HG03135 (cell line): ENCODE data around the gene IQSEC1.

ENCODE experiments used
- ATAC-seq: cut with Tn5 transposase; IDR thresholded peaks from one replicate; pipeline ENCODE4 v1.9.1; 2021; ENCODE audit warnings: mild to moderate bottlenecking, moderate library complexity; ENCODE audit not compliant: unreplicated experiment

IQSEC1 gene

DNA sequence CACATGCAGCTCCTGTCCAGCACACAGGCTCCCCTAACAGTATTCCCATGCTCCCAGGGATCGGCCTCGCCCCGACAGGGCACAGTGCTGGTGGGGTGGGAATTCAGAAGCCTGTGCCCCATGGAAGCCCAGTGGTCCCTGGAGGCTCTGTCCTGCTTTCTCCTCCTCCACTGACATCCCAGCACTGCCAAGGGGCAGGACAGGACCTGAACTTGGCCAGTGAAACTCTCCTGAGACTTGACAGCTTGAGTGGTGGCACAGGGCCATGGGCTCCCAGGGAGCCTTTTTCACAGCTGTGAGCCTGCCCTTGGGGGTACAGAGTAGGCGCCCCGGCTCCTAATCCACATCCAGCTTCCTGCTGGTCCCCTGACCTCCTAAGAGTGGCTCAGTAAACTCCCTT lies 38.4 kb downstream of the IQSEC1 start:
- ATAC-seq = no peak

GRCh38 chr3:13034109-13034800 lies 39.0 kb downstream of the IQSEC1 start:
- ATAC-seq = no peak

DNA sequence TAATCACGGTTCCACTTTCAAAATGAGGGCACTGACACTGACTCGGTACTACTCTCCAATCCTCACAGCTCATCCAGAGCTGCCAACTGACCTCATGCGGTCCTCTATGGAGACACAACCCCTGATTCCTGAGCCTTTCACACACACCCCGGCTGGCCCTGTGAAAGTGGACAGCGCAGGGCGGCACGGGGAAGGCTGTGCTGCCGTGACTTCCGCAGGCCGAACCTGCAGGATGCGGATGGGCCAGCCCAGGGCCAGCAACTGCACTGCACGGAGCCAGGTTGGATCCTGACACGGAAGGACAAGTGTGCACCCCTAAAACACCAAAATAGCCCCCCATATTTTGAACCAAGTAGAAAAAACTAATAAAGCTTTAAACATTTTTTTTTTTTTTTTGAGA lies 41.0 kb downstream of the IQSEC1 start:
- ATAC-seq = no peak

- no peak for ATAC-seq
Measured at GRCh38 chr3:13031621-13032020, 41.6 kb downstream of the IQSEC1 start.

DNA sequence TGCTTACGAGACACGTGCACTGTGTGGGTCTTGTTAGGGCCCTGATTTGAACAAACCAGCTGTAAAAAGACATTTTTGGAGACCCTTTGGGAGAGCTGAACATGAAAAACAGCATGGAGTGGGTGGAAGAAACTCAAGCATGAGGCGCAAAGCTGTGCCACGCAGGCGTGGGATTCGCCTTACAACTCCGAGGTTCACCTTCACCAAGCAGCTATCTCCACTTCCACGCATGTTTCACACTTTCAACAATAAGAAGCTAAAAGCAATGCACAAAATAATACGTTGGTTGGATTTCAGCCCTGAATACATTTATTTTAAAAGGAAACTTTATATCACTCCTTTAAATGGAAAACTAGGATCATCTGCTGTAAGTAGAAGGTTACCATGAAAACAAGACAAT lies 42.5 kb downstream of the IQSEC1 start:
- no peak for ATAC-seq

DNA sequence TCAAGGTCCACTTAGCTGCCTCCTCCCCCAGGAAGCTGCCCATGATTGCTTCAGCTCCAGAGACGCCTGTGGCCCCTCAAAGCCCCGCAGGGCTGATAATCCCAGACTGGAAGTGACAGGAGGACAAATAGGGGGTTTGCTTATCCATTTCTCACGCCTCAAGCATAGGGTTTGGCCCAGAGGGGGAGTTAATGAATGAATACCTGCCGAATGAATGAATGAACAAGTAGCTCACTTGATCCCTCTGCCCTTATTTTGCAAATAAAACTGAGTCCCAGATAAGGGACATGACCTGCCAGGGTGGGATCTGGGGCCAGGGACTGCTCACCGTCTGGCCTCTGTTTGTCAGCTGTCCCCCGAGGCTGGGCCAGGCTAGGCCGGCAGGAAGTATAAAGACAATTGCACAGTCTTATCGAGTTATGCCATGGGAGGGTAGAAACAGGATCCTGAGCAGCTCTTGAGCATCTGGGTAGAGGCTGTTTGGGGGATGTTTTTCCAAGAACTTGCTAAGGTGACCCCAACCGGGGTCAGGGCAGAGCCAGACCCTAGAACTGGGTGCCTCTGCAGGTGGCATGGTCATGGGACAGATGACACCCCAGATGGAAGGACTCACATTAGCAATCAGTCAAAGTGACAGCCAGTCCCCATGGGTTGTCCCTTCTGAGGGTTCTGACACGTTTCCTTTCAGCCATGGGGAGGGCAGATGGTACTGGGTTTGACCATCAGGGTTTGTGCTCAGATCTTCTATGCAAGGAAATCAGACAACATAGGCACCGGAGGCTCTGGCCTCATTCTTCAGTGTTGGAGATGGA lies 45.0 kb downstream of the IQSEC1 start:
- no peak for ATAC-seq

- no peak for ATAC-seq
Measured at GRCh38 chr3:13027154-13027553, 46.1 kb downstream of the IQSEC1 start.

DNA sequence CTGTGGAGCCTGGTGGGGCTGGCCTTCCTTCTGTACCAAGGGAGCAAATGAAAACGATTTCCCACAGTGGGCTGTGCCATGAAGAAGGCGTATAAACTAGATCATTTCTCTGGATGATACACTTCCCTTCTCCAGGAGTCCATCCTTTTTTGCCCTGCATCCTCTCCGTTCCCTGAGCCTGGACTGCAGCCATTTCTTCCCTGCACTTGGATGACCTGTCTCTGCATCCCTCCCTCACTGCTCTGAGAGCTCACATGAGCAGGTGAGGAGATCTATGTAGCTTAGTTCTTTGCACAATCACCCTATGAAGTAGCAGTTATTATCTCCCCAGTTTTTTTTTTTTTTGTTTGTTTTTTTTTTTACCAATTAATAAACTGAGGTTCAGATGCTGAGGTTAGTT lies 46.7 kb downstream of the IQSEC1 start:
- ATAC-seq = no peak

- ATAC-seq = no peak
Measured at GRCh38 chr3:13025778-13026518, 47.3 kb downstream of the IQSEC1 start.

DNA sequence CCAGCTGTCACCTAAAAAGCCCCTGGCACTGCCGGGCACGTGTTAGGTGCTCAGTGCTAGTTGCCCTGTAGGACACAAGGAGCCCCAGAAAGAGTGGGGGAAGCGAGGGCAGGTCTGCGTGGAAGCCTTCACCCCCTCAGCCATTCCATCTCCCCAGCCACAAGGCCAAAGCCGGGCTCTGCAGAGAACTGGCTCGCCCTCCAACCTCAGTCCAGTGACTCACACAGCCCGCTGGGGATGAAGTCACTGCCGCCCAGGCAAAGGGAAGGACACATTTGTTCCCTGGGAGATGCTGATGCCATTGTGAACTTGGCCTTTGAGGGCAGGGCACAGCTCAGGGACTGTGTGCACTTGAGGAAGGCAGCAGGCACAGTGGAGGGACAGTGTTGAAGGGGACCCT lies 48.1 kb downstream of the IQSEC1 start:
- no peak for ATAC-seq

DNA sequence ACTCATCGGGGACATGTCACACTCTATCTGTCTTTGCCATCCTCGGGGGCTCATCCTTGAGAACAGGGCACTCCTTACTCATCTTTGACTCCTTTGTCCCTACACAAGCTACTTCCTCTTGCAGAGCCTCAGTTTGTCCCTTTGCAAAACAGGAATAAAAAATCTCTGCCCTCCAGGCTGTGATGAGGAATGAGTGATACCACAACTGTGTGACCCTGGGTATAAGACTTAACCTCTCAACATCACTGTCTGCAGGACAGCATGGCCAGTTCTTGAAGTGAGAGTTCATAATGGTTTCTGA lies 48.5 kb downstream of the IQSEC1 start:
- ATAC-seq = no peak

DNA sequence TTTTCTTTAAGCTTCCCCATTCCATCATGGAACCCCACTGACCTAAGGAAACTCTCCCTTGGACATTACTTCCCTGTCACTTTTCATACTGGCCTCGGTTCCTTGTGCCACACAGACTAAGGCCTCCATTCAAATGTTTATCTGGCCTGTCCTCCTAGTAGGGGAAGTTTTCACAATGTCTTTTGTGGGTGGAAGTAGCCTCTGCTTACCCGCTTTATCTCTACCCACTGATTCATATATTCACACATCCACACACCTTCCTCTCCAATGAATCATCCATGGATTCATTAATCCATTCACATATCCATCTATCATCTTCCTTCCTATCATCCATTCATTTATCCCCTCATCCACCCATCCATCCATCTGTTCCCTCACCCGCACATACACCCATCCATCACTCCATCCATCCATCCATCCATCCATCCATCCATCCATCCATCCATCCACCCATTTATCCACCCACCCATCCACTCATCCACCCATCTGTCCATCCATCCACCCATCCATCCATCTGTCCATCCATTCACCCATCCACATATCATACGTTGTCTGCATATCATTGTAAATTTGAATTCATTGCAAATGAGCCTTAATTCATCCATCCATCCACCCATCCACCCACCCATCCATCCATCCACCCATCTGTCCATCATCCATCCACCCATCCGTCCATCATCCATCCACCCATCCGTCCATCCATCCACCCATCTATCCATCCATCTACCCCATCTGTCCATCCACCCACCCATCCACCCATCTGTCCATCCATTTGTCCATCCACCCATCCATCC lies 49.1 kb downstream of the IQSEC1 start:
- ATAC-seq = no peak

DNA sequence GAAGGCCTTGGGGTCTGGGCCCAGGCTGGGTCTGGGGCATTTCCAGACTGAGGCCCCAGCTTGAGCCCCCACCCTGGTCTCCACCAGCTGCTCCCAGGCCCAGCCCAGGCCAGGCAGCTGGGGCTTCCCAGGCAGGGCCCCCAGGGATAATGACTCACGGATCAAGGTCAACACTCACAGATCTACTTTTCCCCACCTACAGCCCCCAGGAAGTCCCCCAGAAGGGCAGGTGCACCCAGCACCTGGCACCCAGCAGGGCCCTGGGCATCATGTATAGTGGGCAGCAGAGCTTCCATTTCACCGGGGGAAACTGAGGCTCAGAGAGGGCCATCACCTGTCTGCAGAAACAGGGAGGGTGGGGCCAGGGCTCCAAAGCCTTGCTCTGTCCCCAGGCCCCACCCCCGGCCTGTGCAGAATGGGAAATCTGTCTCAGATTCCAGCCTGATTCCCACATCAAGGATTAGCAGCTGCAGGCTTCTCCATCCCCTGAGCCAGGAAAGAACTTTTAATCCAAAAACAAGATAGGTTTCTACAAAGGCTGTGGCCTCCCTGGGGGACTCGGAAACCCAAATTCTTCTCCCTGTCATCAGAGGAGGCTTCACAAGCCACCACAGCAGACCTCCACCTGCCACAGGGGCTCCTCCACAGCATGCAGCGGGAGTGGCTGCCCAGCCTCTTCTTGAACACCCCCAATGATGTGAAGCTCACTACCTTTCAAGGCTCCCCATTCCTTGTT lies 49.8 kb downstream of the IQSEC1 start:
- ATAC-seq = no peak

DNA sequence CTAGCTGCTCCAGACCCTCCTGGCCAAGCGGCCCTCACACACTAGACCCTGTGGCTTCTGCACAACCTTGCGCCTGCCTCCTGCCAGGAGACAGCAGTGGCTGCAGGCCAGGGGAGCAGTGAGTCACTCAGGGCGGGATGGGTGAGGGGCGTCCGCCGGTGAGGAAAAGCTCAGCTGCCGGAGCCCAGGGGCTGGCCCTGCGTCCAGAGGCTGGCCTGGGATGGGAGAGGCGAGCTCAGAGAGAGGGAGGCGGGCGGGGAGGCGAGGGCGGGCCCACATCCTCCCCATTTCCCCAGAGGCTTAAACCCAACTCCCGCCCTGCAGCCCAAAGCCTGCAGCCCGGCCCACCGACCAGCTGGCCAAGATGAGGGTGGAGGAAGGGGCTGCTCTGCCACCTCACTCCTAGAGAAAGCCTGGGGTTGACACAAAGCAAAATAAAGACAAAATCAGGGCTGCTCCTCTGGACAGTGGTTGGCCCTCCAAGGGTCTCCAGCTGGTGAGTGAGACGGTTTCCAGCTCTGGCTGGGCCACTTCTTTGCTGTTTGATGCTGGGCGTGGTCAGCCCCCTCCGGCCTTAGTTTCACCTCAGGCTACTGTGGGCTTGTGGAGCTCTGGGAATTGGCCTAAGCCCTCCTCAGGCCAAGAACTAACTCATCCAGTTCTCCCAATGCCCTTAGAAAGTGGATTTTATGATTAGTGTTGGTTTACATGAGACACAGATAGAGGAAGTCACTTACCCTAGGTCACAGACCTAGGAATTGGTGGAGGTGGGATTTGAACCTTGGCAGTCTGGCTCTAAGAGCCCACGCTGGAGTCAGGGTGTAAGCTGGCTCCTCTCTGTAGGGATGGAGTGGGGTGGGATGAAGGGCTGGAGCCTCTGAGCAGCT lies 50.6 kb downstream of the IQSEC1 start:
- ATAC-seq = no peak

DNA sequence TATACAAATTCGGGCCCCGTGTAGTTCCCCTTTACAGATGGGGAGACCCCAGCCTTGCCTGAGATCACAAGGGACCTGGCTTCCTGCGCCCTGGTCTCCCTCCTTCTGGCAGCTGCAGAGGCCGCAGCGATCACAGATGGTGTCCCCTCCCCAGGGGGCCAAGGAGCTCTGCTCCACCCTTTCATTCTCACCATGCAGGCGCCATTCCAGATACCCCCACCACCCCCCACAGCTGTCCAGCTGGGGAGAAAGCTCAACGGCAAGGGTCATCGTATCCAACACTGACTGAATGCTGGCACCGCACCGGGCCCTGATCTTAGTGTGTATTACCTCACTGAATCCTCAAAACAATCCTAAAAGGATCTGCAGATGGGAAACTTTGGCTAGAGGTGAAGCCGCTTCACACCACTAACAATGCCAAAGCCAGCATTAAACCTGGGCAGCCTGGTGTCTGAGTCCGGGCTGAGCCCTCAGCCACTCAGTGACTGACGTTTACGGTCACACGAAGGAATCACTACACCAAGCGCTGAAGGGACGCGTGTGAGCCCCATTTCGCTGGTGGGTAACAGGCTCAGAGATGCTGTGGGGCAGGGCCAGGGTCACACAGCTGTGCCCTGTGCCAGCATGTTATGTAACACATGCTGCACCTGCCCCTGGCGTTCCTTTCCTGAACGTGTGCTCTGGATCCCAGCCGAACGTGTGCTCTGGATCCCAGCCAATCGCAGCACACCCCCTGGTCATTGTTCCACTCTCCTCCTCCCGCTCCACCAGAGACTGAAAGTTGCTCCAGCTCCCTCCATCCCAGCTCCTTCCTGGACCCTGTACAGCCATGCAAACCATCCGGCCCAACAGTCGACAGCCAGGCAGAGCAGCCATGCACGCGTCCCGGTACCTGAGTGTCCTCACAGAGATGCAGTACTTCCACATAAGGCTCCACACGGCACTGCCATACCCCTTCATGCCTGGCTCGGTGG lies 51.8 kb downstream of the IQSEC1 start:
- ATAC-seq = no peak

DNA sequence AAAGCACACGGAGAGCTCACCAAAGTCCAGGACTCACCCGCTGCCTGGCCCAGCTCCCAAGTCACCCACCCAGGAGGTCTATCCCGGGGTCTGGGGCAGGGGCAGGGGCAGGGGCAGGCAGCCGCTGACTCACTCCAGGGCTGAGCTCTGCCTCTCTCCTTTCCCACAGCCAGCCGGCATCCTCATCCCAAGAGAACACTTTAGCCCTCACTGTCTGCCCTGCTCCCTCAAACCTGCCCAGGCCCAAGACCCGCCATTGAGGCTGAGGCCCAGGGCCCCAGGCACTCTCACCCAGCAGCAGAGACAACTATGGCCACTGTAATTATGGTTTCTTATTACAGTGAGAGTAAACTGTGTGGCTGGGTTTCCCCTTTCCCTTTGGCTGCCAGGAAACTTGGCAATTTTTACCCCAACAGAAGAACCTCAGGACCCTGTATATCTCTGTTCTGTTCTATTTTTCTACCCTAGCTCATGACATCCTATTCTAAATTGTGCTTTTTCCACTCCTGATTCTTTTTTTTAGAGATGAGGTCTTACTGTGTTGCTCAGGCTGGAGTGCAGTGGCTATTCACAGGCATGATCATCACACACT lies 53.0 kb downstream of the IQSEC1 start:
- ATAC-seq = no peak

DNA sequence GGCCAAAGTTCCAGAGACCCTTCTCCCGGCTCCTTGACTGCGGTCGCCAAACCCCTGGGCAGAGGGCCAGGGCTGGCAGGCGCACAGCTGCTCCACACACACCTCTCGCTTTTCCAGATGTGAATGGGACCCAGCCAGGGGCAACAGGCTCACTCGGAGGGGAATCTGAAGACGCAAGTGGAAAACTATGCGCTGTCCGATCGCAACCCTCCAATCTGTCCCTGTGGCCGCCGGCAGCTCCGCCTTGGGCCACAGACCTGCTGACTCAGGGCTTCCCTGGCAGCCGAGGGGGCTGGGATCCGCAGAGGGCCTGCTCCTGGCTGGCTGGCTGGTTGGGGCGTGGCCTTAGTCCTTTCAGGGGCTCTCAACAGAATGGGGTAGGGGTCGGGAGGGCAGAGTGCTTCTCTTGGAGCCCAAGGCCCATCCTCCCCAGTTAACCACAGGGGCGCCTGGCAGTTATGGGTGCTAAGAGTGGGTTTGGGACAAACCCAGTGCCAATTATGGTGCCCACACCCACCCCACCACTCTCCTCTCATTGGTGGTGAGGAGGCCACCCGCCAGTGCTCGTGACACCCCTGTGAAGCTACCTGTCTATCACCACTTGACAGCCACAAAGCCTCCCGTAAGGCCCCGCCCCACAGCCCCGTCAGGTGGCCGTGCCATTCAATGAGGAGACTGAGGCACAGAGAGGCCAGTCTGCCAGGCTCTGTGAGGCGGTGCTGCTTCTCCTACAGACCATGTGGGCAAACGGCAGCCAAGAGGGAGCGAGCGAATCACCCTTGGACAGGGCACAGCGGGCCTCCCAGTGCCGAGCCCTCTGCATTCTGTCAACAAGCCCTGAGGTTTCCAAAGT lies 53.8 kb downstream of the IQSEC1 start:
- no peak for ATAC-seq
